Activated effector memory CD4-positive, alpha-beta T cell treated with Interleukin-2 at 50 U/mL for 16 hours (primary cell): ENCODE results near the gene TLE2.
"Not testable (repeated sequence)": the region's sequence is repeated elsewhere in the genome, so short reads cannot be mapped to it uniquely, and the experiment has no call there.

Experiments used
- DNase-seq: peaks from one replicate; pipeline ENCODE4 v3.0.0-alpha.2; 2020

The TLE2 gene

DNA sequence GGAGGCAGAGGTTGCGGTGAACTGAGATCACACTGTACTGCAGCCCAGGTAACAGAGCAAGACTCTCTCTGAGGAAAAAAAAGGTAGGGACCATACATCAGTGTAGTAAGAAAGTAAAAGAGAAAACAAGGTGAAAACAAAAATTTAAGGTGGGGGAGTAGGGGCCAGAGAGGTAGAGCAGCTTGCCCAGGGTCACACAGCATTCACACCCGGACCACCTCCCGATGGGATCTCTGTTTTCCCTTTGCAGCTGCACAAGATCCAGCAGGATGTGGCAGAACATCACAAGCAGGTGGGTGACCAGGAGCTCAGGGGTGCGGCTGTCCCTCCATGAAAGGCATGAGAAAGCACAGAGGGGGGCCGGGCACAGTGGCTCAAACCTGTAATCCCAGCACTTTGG, 47.2 kb downstream of the TLE2 start:
- DNase-seq = no peak

DNA sequence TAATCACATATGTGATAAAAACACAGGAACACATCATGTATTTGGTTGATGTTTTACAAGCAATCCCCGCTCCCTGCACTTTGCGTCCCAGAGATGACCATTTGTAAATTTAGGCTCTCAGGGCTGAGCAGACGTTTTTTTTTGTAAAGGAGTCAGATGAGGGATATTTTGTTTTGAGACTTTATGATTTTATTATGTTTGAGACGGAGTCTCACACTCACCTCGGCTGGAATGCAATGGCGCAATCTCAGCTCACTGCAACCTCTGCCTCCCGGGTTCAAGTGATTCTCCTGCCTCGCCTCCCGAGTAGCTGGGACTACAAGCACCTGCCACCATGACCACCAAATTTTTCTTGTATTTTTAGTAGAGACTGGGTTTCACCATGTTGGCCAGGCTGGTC, 50.3 kb downstream of the TLE2 start:
- DNase-seq = no peak

DNA sequence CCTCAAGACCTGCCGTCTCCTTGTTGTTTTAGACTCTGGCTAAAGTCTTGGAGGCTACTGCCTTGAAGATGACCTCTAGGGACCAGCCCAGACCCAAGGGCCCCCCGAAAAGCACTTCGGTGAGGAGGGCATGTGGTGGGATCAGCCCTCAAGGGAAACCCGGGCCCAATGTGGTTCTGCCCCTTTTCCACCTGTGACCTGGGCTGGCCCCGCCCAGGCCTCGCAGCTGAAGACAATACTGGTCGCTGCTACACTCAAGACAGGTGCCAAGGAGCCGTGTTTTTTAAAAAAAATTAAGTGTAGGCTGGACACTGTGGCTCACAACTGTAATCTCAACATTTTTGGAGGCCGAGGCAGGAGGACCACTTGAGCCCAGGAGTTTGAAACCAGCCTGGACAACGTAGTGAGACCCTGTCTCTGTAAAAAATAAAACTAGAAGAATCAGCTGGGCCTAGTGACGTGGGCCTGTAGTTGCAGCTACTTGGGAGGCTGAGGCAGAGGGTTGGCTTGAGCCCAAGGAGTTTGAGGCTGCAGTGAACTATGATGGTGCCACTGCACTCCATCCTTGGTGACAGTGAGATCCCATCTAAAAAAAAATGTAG, 50.8 kb downstream of the TLE2 start:
- no peak for DNase-seq

DNA sequence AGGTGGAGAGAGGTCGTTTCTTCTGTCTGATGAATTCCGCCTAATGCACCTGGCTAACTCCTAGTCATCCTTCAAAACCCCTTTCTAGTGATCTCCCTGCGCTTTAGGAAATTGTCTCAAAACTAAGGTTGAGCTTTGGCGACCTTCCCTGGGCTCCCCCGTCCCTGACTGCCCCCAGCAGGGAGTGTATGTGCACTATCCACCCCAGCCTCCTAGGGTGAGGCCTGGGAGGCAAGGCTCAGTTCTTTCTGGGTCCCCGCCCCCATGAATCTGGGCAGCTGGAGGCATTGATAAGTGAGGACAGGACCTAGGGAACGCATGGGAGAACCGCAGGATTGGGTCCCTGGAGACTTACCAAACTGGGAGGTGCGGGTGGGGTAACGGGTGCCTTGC, 51.3 kb downstream of the TLE2 start:
- no peak for DNase-seq

DNA sequence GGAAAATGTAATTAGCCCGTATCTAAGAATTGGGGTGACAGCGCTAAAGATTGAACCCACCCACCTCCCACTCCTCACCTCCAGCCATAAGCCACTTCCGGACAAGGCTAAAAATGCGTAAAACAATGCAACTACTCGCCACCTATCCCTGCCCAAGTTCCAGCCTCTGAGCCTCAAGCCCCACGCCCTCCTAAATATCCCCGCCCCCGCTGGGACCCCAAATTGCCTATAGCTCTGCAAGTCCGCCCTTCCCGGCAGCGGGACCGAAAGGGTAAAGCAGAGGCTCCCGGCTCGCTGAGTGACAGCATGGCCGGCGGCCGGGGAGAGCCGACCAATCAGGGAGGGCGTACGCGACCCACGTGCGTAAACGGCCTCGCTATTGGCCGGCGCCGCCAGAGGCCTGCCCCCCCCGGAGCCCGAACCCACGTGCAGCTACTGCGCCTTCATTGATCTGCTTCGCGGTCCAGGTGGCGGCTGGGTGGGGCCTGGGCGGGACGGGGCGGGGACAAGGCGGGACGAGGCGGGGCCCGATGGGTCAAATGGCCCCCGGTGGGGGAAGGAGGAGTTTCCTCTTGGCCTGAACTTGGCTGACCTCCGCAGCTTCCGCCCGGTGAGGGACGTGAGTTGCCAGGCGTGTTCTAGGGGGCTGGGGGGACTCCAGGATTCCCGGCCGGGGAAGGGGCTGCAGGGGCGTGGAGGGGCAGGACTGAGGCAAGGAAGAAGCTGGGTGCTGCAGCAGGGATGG, 51.9 kb downstream of the TLE2 start, which contains the start of gene TLE6:
TSS of gene TLE6 (plus strand) at position 564 of the 745 bp plus-strand sequence. CDS start 670 bp downstream, outside the sequence.
- peak; percentile 88 for DNase-seq

DNA sequence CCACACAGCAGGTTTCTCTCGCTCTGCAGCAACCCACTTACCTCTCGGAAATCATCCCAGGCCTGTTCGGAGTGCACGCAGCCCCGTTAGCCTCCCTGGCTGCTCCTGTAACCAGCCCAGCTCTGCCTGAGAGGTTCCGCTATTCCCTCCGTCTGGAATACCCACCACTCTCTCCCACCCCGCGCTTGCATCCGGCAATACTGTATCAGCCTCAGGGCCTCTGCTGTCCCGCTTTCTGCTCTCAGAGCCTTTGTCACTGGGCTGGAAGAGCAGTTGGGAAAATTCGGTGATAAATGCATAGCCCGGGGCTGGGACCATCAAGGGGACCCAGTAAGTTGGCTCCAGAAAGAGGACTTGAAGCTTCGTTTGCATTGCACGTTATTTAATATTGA, 52.5 kb downstream of the TLE2 start:
- no peak for DNase-seq

DNA sequence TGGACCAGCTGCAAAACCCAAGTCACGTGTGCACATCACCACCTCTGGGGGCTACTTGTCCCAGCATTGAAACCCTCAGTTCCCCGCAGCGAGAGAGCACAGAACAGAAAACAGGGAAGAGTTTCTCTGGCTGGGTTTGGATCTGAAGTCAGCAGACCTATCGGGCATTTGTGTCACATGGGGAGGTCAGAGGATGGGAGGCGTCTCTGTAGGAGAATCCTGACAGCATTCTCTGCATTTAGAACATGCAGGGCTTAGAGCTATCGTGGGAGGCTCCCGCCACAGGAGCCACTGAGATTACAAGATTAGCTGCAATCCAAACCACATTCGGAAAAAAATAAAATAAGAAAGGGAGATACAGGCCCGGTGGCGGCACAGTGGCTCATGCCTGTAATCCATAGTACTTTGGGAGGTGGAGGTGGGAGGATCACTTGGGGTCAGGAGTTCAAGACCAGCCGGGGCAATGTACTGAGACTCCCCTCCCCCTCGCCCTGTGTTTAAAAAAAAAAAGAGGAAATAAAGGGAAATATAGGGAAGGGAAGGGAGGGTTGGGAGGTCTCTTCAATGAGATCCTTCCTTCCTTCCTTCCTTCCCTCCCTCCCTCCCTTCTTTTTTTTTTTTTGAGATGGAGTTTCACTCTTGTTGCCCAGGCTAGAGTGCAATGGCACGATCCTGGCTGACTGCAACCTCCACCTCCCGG, 54.6 kb downstream of the TLE2 start:
- DNase-seq = no peak

DNA sequence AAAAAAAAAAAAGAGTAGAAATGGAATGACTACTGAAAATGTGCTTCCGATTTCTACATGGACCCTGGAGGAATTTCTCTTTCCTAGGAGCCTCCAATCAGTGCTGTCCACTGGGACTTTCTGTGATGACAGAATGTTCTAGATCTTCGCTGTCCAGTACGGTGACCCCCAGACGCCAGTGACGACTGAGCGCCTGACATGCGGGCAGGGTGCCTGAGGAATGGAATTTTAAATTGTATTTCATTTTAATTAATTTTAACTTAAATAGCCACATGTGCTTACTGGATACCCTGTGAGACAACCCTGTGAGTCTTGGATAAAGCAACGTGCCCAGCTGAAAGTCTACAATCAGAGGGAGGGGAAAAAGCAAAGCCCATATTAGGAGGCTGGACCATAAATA, 55.9 kb downstream of the TLE2 start:
- DNase-seq = no peak

DNA sequence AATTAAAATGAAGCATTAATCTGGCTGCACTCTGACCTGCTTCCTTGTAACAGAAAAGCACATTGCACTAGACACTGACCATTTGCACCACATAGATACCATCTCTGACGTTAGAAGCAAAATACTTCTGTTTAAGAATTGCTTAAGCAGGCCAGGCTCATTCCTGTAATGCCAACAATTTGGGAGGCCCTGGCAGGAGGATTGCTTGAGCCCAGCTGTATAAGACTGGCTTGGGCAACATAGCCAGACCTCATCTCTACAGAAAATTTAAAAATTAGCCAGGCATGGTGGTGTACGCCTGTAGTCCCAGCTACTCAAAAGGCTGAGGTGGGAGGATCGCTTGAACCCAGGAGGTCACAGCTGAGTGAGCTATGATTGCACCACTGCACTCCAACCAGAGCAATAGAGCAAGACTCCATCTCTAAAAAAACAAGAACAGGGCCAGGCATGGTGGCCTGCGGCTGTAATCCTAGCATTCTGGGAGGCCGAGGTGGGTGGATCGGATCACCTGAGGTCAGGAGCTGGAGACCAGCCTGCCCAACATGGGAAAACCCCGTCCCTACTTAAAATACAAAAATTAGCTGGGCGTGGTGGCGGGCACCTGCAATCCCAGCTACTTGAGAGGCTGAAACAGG, 58.8 kb downstream of the TLE2 start:
- DNase-seq = no peak

DNA sequence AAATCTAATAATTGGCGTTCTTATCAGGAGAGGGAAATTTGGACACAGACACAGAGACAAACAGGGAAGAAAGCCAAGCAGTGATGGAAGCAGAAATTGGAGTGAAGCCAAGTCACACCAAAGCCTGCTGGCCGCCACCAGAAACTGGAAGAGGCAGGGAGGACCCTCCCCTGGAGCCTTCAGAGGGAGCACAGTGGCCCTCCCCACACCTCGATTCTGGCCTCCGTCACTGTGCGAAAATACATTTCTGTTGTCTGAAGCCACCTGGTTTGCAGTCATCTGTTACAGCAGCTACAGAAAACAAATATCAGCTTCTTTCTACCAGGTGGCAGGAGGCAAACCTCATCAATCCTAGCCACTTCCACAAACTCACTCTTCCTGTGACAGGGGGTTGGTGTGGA, 60.0 kb downstream of the TLE2 start:
- no peak for DNase-seq

DNA sequence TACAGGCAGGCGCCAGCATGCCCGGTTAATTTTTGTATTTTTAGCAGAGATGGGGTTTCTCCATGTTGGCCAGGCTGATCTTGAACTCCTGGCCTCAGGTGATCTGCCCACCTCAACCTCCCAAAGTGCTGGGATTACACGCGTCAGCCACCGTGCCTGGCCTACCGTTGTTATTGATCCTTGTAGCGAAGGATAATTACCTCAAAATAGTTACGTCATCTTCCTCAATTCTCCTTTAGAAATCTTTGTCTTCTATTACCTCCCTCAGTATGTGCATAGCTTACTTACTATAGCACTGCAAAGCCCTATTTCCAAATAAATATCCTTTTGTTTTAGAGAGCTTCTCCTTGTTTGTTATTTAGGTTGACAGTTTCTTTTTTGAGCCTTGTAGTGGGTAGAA, 61.1 kb downstream of the TLE2 start:
- no peak for DNase-seq

DNA sequence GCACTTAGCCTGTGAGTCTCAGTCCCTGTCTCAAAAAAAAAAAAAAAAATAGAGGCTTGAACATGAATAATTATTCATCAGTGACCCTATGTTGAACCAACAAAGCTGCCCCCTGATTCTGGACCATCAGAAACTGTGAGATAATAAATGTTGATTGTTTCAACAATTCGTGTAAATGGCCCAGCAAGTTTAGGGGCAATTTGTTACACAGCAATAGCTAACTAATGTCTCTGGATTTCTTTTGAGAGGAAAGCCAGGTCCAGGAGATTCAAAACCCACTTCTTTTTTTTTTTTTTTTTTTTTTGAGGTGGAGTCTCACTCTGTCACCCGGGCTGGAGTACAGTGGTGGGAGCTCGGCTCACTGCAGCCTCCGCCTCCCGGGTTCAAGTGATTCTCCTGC, 64.2 kb downstream of the TLE2 start:
- DNase-seq = no peak

DNA sequence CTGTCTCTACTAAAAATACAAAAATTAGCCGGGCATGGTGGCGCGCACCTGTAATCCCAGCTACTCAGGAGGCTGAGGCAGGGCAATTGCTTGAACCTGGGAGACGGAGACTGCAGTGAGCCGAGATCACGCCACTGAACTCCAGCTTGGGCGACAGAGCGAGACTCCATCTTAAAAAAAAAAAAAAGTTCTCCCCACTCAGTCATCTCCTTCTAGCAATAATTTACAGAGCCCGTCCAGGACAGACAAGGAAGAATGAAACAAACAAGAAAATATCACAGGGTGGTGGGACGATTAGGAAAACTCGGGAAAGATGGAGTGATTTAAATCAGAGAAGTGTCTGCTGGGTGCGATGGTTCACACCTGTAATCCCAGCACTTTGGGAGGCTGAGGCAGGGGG, 65.4 kb downstream of the TLE2 start:
- not testable (repeated sequence) for DNase-seq

DNA sequence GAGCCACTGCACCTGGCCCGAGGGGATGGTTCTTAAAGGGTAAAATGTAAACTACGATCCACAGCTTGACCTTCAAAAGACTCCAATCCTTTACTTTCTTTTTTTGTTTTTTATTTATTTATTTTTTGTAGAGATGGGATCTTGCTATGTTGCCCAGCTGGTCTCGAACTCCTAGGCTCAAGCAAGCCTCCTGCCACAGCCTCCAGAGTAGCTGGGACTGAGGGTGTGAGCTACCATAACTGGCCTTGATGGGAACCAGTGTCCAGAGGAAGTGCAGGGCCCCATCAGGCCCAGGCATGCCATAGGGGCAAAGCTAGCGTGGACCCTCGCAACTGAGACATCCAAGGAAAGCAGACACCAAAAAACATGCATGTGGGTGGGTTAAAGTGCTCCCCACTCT, 66.0 kb downstream of the TLE2 start:
- no peak for DNase-seq

DNA sequence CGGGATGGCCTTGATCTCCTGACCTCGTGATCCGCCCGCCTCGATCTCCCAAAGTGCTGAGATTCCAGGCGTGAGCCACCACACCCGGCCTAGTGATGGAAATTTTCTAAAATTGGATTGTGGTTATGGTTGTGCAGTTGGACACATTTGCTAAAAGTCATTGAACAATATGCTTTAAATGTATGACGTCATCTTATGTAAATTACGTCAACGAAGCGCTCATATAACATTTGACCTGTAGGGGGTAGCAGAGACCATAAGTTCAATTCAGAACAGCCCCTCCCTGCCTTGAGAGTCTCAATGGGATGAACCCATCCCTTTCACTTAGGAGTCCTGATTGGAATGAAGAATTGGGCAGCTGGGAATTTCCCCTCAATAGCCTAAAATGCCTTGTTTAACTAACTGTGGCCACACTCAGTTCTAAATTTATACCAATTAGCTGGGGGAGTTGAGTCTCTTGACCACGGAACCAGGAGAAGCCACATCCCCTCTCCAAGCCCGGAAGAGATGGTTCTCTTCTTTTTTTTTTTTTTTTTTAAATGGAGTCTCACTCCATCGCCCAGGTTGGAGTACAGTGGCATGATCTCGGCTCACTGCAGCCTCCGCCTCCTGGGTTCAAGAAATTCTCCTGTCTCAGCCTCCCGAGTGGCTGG, 66.9 kb downstream of the TLE2 start:
- DNase-seq = no peak

DNA sequence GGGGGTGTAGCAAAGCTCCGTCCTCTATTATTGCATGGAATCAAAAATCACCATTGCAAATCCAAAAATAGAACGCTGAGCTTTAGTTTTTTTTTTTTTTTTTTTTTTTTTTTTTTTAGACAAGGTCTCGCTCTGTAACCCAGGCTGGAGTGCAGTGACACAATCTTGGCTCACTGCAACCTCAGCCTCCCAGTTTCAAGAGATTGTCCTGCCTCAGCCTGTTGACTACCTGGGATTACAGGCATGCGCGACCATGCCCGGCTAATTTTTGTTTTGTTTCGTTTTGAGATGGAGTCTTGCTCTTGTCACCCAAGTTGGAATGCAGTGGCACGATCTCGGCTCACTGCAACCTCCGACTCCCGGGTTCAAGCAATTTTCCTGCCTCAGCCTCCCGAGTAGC, 69.0 kb downstream of the TLE2 start:
- DNase-seq = no peak

DNA sequence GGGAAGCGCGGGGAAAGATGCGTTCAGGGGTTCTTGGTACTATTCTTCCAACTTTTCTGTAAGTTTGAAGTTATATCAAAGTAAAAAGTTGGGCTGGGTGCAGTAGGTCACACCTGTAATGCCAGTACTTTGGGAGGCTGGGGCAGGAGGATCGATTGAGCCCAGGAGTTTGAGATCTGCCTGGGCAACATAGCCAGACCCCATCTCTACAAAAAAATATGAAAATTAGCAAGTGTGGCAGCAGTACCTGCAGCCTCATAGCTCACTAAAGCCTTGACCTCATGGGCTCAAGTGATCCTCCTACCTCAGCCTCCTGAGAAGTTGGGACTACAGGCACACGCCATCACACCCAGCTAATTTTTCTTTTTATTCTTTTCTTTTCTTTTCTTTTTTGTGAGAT, 71.9 kb downstream of the TLE2 start:
- DNase-seq = no peak

DNA sequence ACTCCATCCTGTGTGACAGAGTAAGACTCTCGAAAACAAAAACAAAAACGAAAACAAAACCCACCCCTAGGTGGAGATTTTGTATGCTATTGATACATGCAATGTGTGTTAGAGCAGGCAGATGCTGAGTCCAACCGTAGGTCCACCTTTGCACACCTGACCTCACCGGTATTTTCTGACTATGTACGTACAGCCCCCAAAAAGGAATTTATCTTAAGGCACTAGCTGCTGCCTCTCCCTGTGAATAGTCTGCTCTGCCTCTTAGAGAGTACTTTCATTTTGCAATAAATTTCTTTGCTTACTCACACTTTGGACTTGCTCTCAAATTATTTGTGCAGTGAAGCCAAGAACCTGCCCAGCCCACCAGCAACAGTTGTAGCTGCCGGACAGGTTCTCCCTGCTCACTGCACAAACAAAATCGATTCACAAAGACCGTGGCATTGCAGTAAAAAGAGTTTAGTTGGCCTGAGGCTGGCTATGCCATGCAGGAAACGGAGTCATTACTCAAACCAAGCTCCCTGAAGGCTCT, 76.1 kb downstream of the TLE2 start:
- DNase-seq = no peak

DNA sequence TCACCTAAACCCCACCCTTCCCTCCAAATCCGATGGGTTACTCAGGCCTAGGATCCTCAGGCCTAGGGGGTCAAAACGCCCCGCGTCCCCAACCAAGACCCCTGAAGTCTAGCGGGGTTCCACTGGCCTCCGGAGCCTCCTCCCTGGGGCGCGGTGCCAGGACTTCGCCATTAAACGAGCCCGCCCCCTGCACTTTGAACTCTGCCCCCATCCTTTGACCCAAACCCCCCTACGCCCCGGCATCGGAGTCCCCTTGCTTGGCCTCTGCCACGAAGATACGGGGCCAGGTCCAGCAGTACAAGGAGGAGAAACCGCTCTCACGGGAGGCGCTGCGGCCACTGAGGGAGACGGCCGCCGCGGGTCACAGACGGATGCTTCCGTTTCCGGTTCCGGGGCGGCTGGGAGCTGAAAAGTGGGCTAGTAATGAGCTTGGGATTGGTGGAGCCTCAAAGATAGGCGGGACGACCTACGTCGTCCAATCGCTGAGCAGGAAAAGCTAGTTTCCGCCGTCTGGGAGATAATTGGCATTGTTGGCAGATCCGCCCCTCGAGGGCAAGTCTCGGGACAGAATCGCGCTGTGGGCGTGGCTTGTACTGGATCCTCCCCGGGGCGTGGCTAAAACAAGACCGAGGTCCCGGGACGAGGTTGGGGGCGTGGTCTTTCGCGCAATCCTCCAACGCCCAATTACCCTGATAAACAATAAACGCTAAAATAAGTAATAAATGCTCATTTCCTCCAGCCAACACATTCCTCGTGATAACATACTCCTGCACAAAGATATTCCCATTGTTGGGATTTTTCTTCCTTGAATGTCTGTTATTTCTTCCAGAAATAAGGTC, 78.6 kb downstream of the TLE2 start:
- peak; percentile 100 for DNase-seq

DNA sequence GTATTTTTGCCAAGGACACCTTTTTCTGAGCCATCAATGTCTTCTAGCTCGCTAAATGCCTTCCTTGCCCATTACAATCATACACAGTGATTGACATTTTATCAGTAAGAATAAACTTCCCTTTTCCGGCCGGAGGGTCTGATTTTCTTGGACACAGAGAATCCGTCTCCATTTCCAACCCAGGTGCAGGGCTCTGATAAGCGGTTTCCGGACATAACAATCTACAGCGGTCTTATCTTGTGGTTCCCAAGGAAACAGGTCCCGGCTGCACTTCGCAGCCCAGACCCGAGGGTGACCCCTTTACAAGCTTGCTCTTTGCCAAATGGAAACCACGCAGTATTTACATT, 79.2 kb downstream of the TLE2 start:
- no peak for DNase-seq
